LNCaP clone FGC (cell line): Measurements from ENCODE around the gene PROB1.

Experiments used
- DNase-seq: peaks from one replicate; pipeline ENCODE4 v3.0.0-alpha.2; 2011; ENCODE audit warnings: low read depth
- H3K4me3 ChIP-seq: 2 replicates; pipeline ENCODE4 v1.5.1; 2011; ENCODE audit warnings: mild to moderate bottlenecking, low read depth, low read length, control low read depth
- TF ChIP-seq, protein P1 (sequence below): IDR thresholded peaks from 2 replicates; pipeline ENCODE4 v1.5.1; 2012; ENCODE audit warnings: mild to moderate bottlenecking; ENCODE audit not compliant: control insufficient read depth, insufficient read depth; ENCODE audit errors: extremely low read depth

PROB1 gene

DNA sequence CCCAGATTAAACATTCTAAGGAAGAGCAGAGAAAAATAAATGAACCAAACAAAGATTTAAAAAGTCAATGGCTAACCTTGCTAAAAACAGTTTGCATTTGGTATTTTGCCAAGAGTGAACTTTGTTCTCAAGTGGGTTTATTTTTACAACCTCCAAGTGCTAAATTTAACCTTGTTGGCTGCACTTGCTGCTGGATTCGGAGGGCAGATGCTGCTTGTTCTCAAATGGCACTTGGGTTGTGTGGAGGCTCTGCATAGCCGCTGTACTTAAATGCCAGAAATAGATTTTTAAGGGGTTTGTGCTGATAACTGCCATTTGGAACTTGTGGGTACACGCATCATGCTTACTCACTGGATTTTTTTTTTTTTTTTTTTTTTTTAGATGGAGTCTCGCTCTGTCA lies 22.3 kb upstream of the PROB1 start:
- no peak for DNase-seq
- TF ChIP-seq, protein P1, sequence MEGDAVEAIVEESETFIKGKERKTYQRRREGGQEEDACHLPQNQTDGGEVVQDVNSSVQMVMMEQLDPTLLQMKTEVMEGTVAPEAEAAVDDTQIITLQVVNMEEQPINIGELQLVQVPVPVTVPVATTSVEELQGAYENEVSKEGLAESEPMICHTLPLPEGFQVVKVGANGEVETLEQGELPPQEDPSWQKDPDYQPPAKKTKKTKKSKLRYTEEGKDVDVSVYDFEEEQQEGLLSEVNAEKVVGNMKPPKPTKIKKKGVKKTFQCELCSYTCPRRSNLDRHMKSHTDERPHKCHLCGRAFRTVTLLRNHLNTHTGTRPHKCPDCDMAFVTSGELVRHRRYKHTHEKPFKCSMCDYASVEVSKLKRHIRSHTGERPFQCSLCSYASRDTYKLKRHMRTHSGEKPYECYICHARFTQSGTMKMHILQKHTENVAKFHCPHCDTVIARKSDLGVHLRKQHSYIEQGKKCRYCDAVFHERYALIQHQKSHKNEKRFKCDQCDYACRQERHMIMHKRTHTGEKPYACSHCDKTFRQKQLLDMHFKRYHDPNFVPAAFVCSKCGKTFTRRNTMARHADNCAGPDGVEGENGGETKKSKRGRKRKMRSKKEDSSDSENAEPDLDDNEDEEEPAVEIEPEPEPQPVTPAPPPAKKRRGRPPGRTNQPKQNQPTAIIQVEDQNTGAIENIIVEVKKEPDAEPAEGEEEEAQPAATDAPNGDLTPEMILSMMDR, result no peak
- H3K4me3 ChIP-seq, result no peak overlapping the region

DNA sequence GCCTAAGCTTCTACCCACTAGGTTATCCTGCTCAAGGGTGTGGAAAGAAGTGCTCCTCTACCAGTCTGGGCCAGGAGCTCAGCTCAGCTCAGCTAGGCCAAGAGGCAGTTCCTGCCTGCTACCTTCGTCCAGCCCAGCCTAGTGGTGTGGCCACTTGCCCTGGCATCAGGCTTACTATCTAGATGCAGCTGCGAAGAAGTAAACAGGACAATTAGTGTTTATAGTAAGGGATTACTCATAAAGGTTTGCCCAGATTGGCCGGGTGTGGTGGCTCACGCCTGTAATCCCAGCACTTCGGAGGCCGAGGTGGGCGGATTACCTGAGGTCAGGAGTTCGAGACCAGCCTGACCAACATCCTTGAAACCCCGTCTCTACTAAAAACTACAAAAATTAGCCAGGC lies 21.7 kb upstream of the PROB1 start:
- TF ChIP-seq, protein P1, result no peak
- no peak overlapping the region for H3K4me3 ChIP-seq
- no peak for DNase-seq

DNA sequence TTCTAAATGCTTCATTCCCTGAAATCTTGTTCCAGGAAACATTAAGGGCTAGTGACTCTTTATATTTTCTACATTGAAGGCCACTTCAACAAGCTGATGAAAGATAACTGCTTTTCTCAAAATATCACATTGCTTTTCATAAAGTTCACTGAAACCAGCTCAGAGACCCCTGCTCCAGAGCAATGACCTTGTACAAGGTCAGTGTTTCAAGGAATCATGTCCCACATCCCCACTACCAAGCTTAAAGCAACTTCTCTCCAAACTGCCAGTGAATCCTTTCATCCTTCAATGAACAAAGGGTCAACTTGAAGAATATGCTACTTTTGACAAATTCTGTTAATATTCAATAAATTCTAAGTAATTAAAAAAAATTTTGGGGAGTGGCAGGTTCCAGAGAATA lies 21.0 kb upstream of the PROB1 start:
- no peak for DNase-seq
- no peak overlapping the region for H3K4me3 ChIP-seq
- TF ChIP-seq, protein P1, result no peak

DNA sequence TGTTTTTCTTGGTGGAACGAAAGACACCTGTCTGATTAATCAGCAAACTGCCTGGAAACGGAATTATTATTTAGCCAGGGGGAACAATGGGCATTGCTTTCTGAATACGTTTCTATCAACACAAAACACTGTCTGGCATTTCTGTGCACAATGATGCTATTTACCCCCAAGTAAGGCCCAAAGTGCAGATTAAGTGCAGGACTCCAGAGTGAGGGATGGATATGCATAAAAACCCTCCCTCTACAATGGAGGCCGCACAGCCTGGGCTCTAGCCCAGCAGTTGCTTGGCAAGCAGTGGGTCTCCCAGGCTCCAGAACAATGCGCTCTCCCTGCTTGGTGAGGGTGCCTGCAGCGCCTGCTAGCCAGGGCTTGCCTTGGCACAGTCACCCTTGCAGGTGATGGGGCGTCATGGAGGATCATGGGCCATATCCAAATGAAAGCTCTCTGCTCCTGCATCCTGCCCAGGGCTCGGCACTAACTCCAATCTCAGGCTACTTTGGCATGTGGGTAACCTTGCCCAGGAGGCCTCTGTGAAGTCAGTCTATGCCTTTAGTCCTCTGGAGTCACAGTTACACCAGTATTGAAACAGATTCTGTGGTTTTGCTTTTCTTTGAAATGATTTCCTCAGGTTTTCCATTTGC lies 20.4 kb upstream of the PROB1 start:
- DNase-seq, result no peak
- TF ChIP-seq, protein P1, result no peak
- no peak overlapping the region for H3K4me3 ChIP-seq

DNA sequence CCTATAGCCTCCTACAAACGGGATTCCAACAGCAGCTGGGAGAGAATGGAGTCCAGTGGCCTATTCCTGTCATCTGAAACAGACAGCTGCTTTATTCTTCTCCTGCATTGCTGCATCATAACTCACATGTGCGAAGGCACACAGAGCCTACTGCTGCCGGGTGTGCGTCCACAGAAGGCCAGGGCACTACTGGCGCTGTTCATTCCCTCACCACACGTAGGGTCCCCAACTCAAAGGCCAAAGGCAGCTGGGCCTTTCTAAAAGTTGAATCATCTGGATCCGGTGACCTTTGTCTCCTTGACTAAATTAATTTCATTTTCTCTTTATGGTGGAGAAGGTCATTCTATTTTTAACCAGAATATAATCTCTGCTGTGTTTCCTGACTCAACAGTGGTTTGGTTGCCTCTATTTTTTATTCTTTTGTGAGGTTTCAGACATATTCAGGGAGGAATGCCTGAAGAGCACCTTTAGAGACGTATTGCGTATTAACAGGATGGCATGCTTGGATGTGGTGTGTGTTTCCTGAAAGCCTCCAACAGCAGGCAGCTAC lies 19.8 kb upstream of the PROB1 start:
- TF ChIP-seq, protein P1, result no peak
- no peak for DNase-seq
- no peak overlapping the region for H3K4me3 ChIP-seq

DNA sequence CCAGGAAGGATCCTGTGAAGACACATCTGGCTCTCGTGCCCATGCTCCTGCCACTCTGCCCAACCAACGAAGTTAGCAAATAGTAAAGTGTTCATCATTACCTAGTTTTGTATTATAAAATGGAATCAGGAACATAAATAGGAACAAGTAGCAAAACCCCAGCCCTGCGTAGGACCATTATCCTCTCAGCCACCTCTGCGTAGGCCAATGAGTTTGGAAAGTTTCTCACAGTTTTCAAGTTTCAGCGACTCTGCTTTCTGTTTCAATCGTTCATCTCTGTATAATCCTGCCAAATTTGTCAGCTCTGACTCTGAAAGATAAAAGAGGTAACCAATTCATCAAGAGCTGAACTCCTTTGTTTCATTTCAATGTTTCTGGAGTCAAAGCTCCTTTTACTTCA lies 19.1 kb upstream of the PROB1 start:
- DNase-seq, result no peak
- H3K4me3 ChIP-seq, result no peak overlapping the region
- TF ChIP-seq, protein P1, result no peak

DNA sequence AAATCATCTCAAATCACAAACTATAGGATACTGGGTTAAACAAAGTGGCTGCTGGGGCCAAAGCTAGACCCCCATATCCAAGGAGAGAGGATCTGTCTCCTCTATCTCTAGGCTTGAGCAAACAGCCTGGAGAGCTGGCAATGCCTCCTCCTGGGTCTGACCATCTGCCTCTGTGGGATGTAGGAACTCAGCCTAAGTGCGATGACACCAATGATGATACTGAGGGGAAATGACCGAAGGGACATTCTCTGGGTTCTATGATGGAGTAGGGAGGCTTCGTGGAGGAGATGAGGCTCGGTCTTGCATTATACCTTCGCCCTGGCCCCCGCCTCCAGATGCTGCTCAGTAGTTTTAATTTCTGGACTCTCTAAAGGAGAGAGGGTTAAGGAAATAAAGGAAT lies 18.2 kb upstream of the PROB1 start:
- no peak for DNase-seq
- TF ChIP-seq, protein P1, result no peak

More for the DNA sequence above, 18.2 kb upstream of the PROB1 start:
- no peak overlapping the region for H3K4me3 ChIP-seq
